Glomerular endothelial cell (primary cell): ENCODE data around the gene PDE6D. TPM values are rescaled to one million over a fixed set of nuclear protein-coding genes. Genes with fewer than 3 reads are reported as not detected.

Source experiments
- DNase-seq: peaks from one replicate; pipeline ENCODE4 v3.0.0-alpha.2; 2011; ENCODE audit warnings: low read depth, low spot score; ENCODE audit errors: extremely low read depth
- total RNA-seq: library from RNA; depleted of rRNA; stranded (reverse); fragments of >200 nt; gene quantifications from 2 replicates; pipeline ENCODE4 v1.2.3, GENCODE V29; 2015

The PDE6D gene
- total RNA-seq = 29.5 and 32.6 TPM in 2 replicates

DNA sequence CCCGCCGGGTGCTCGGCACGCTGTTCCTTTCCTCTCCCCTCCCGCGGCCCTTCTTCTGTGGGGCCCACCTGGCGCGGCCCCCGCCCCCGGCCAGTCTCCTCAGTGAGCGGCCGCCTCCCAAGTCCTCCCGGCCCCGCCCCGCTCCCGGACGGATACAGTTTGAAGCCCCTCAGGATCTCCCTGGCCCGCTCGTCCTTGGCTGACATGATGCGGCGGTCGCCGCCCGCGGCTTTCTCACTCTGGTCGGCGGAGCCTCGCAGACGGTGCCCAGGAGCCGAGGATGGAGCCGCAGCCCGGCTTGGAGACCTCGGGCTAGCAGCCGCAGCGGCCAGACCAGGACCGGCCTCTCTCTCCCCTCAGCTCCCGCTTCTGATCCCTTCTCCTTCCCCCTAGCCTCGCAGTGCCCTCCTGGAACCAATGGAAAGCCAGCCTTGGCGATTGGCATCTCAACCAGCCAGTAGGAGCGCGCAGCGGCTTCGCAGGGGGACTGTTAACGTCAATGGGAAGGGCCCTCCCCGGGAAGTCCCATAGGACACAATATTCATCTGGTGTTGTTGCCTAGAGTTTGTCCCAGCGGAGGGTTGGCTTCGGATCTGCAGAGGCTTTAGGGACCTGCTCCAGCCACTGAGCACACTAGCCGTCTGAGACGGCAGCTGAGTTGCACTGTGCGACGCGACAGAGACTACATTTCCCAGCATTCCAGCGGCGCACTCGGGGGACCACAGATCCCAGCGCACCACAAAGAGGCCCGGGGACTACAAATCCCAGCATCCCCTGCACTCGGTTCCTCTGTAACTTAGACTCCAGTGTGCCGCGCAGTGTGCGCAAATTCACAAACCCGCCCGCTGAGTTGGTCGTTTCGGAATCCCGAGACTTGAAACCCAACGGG lies at the start of gene PDE6D:
Gene PDE6D (minus strand): TSS at position 374 of the 889 bp plus-strand sequence. CDS start 168 bp downstream, at position 206.
- peak; percentile 93 for DNase-seq

- no peak for DNase-seq
Measured at GRCh38 chr2:231821908-231822307, 40.8 kb upstream of the PDE6D start.

DNA sequence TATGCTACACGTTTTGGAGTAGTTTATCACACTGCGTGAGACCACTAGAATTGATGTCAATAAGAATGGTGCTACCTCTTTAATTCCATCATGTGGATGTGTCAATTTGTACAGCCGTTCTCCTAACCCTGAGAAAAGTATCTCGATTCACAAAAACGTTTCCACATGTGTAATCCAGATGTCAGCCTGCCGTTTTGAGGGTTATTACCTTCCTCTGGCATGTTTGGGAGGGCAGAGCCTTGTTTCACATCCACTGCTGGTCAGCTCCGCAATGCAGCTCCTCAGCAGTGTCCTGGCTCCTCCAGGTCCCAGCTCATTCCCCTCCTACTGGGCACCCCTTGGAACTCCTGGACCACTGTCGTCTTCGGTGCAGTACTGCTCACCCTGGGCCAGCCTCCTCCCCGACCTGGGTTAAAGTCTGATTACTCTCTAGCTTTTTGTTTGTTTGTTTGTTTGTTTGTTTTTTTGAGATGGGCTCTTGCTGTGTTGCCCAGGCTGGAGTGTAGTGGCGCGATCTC lies 39.8 kb upstream of the PDE6D start:
- DNase-seq = no peak

DNA sequence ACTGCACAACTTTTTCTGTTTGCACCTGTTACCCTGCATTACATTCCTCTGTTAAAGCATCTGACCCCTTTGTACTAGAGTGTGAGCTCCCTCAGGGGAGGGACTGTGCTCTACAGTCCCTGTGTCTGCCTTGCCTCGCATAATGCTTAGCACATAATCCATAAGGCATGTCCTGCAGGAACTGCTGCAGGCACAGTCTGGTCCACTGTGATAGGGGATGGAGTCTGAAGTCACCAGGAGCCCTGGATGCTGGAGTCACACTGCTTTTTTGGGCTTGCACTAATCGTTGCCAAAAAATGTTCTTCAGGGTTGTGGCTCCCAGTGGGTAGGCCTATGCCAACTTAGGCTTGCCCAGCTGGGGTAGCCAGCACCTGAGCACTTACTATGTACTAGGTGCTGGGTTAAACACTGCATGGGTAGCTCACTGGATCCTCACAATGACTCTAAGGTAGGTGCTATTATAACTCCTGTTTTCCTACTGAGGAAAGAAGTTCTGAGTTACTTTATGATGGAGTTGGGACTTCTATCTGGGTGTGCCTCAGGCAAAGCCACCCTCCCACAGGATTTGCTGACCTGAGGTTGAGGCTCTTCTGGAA lies 38.5 kb upstream of the PDE6D start:
- no peak for DNase-seq

- no peak for DNase-seq
Measured at GRCh38 chr2:231816327-231817026, 35.4 kb upstream of the PDE6D start.

- no peak for DNase-seq
Measured at GRCh38 chr2:231810905-231811304, 29.8 kb upstream of the PDE6D start.

DNA sequence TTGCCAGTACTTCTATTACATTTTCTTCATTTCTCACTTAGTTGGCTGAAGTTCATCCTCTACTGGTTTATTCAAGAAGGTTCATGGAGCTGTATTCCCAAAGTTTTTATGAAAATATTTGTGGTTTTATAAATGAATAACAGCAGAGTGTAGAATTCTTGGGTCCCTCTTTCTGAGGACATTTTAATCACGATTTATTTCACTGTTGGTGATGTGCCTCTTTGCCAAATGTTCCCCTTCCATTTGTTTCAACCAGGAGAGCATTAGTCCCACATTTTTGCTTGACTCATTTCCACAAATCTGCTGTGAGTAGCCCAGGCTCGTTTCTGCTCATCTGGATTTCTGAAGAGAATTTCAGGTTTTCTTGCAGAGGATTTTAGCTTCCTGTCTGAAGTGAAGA lies 25.9 kb upstream of the PDE6D start:
- no peak for DNase-seq

DNA sequence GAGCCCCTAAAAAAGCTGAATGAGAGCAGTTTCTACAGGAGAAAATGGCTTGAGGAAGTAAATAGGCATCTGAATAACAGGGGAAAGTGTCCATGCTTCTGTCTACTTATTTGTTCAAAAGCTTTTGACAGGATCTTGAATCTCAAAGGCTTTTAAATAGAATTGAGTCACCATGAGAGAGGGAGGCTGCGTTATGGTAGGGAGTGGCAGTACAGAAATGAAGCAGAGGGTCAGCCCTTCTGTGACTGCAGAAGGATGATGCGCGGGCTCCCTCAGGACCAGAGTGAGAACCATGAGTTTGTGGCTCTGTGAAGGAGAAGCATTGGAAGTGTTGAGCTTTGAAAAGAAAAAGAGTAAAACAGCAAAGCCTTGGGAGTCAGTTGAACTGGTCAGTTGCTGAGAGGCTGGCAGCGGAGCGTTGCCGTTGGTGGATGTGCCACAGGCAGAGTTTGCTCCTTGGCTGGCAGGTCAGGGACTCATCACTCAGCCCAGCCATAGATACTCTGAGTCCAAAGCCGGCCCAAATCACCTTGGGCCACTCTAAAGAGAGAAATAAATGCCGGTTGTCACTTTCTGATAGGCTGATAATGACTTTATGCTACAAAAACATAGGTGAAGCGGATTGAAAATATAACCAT lies 22.5 kb upstream of the PDE6D start:
- DNase-seq = no peak

DNA sequence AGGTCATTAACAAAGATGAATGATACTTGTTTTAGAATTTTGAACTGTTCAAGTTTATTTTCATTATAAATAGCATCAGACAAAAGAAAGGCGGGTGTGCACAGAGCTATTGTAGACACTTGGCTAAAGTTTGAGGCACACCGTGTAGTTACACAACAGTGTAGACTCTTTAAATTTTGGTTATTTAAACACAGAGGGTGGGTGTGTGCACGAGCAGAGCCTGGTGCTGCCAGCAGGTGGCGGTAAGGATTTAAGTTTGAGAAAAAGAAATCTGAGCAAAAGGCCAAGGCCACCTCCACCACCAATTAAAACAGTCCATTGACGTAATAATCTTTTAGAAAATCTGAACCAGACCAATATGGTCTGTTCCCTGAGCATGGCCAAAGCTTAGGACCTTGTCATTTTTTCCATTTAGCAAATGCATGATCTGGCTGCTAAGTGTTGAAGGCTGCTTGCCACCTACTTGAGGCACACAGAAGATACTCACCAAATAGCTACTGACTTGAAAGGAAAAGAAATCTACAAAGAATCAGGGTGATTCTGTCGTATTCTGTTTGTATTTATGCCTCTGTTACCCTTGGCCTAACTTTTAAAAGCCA lies 19.5 kb upstream of the PDE6D start:
- no peak for DNase-seq

DNA sequence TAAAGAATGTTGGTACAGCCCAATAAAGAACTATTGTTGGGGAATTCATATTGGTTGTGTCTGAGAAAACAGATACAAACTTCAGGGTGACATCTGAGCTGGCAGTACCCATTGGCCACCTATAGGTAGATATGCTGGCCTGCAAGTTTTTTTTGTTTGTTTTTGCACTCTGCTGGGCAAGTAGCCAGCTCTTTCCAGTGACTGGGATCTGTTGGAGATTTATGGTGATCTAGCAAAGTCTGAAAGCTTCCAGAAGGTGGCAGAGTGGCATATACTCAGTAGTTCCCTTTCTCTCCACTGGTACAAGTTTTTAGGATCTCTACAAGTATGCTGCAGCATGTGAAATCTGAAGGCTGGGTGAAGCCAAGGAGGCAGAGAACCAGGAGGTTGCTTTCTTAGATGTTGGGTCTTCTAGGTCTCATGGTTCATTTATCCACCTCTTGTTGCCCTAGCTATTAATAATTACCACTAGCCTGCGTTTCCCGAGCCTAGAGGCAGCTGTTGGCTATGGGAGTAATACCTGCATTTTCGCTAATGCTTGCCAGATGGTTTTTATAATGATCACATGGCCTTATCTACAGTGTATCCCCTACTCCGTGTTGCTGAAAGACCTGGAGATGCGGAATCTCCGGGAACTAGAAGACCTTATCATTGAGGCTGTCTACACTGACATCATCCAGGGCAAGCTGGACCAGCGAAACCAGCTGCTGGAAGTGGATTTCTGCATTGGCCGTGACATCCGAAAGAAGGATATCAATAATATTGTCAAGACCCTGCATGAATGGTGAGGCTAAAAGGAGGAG lies 14.6 kb upstream of the PDE6D start:
- DNase-seq = peak; percentile 71

DNA sequence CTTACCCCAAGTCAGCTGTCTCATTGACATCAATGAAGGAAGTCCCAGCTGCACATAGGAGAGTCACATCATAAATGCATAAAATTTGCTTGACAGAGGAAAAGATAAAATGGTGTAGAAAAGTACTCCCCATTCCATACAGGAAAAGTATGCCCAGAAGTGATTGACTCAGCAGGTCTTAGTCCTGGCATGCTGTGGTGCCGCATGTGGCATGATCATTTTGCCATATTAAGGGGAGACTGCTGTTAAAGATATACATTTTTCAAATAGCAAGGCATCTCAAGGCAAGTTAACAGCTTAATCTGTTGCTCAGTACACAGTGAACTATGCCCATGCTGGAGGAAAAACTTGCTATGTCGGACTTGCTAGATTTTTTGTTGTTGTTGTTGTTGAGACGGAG lies 13.3 kb upstream of the PDE6D start:
- DNase-seq = no peak

- DNase-seq = no peak
Measured at GRCh38 chr2:231791107-231791506, 10.0 kb upstream of the PDE6D start.

DNA sequence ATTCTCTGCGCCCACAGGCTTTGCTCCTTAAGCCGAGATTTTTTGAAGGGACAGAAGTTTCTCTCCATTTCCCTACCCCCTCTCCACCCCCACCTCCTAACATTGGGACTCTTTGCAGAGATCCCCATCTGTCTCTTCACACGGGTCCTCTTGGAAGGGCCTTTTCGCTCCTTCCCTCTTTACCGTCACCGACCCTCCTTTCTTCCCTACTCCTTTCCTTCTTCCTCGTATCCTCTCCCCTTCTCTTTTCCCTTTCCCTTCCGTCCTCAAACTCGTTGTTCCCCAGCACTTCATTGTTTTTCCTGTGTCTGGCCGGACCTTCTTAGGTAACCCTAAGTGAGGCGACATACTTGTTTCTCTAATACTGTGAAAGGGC lies 5.8 kb upstream of the PDE6D start:
- DNase-seq = no peak

DNA sequence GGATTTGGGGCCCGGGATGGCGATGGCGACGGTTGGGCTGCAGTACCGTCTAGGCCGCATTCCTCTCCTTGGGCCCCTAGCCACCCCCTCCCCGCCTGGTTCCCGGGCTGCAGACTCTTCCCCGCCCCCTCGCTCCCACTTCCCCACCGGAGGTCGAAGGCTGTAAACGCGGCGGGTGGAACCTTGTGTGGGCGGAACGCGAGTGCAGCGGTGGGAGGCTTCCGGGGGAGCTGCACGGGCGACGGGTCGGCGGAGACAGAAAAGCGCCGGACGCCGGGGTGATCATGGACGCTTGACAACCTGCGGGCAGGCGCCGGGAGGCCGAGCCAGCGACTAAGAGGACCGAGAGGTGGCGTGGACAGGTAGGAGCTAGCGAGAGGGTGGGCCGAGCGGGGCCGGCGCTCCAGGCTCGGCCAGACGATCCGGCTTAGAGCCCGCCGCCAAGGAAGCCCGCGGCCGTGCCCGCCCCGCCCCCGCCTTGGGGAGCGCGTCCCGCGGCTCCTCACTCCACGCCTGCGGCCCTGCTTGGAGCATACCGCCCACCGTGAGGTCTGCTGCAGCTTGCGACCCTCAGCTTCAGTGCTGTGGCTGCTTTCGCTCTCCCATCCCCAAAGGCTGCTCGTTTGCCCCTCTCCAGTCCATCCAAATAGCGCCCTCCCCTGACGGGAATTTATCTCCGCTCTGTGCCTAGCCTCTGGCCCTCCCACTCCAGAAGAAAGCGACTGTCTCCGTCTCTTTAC lies 5.3 kb upstream of the PDE6D start, which contains the start of gene COPS7B:
Gene COPS7B (plus strand): TSS at position 269 of the 740 bp plus-strand sequence. CDS start 2,126 bp downstream, outside the sequence.
- DNase-seq = no peak

- DNase-seq = no peak
Measured at GRCh38 chr2:231785822-231786176, 4.7 kb upstream of the PDE6D start.

GRCh38 chr2:231785413-231785812 lies 4.3 kb upstream of the PDE6D start:
- no peak for DNase-seq

DNA sequence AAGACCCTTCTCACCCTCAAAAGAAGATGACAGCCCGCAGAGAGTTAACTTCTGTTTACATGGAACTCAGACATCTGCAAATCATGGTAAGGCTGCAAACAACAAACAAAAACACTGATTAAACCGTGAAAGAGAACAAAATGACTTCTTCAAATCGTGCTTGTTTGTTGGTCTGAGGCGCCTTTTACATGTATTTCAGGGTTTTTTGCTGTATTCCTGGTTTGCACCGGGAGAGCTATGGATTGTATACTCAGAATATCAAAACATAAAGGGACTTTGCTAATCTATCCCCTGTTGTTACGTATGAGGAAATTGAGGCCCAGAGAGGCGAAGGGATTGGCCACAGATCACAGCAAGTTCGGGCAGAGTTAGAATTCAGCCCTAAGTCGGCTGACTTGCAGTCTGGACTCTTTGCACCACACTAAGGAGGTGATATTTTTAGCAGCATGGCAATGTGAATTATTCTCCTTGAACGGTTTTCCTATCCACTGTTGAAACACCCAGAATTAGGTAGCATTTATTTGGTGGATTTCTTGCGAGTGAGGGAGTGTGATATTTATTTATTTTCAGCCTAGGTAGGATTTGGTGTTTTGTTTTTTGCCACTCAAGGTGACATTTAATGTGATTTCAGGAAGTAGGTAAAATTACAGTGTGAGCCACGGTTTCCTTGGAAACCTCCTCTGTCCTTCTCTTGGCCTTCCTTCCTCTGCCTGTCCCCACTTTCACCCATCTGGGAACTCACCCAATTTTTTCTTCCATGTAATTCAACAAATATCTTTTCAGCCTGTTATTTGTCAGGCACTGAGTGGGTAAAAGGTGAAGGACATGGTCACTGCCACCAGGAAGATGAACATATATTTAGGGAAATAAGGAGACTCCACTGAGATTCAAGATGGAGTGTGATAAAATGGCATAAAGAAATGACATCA lies 980 bp upstream of the PDE6D start:
- no peak for DNase-seq
